HG03457 (cell line): ENCODE measurements around the gene SRSF7.
"Not testable (repeated sequence)": the region's sequence is repeated elsewhere in the genome, so short reads cannot be mapped to it uniquely, and the experiment has no call there.

Experiments used
- ATAC-seq: cut with Tn5 transposase; IDR thresholded peaks from one replicate; pipeline ENCODE4 v1.9.1; 2021; ENCODE audit warnings: moderate number of reproducible peaks; ENCODE audit not compliant: unreplicated experiment

The SRSF7 gene

GRCh38 chr2:38750891-38751595, at the start of gene SRSF7:
SRSF7 (minus strand) TSS chr2:38751361; CDS start chr2:38751256, 105 bp downstream.
- ATAC-seq, result peak; percentile 74

DNA sequence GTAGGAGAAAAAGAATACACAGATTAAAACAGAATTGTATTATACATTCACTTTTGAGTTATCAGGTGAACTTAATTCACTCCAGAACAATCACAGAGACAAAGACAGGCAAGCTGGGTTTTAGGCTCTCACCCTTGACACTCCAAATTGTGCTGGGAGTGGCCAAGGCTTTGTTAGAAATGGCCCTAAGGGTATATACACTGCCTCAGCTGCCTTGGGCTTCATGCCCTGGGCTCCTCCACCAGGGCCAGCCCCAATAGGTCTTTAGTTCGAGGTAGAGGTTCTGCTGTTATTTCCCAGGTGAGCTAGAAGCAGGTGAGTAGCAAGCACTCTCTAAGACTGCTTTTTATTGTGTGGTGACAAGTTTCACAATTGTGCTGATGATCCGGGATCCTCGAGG, 46.8 kb upstream of the SRSF7 start:
- ATAC-seq, result no peak

DNA sequence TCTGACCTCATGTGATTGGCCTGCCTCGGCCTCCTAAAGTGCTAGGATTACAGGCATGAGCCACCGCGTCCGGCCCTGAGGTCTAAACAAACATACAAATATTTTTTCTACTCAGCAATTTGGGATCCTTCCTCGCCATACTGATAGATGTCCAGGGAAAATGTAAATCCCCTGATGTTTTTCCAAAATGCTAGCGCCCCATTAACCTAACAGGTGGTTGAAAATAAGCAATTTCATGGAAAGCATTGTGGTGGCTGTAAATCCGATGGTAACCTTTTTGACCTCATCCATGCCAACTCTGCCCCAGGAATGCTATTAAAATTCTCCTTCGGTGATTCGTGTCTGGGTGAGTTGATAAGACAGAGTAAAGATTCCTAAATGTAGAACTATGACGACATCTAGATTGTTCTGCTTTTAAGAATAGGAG, 46.1 kb upstream of the SRSF7 start:
- ATAC-seq, result no peak

DNA sequence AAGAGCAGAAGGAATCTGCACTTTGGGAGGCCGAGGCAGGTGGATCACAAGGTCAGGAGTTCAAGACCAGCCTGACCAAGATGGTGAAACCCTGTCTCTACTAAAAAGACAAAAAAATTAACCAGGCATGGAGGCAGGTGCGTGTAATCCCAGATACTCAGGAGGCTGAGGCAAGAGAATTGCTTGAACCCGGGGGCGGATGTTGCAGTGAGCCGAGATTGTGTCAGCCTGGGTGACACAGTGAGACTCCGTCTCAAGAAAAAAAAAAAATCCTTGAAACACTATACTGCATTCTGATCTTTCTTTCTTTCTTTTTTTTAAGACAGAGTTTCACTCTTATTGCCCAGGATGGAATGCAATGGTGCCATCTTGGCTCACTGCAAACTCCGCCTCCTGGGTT, 43.9 kb upstream of the SRSF7 start:
- ATAC-seq, result not testable (repeated sequence)

DNA sequence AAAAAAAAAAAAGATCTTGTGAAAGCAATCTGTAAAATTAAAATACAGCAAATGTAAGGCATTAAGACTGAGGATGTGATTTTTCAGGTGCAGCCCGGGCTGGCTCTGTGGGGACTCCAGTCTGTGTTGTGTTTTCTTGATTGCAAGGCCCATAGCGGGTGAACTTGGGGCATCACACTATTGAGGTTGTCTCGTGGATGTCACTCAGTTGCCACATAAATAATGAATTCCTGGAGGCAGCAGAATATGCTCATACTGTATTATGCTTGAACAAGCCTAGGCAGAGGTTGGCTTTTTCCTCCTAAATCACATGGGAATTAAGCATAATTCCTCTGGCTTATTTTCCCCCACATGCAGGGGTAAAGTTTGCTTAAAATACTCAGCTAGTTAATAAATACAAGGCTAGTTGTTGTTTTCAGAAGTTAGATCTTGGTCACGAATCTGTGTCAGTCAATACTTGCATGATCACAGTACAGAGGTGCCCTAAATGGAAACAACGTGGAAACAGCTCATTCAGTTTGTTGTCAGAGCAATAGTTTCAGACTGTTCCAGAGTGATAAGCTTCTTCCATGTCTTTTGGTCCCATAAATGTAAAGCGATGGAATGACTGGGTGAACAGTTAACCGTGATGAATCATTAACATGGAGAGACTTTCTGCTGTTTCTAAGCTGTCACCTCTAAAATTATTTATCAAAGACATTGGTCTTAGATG, 43.2 kb upstream of the SRSF7 start:
- no peak for ATAC-seq

- no peak for ATAC-seq
Measured at GRCh38 chr2:38793511-38793910, 42.4 kb upstream of the SRSF7 start.

DNA sequence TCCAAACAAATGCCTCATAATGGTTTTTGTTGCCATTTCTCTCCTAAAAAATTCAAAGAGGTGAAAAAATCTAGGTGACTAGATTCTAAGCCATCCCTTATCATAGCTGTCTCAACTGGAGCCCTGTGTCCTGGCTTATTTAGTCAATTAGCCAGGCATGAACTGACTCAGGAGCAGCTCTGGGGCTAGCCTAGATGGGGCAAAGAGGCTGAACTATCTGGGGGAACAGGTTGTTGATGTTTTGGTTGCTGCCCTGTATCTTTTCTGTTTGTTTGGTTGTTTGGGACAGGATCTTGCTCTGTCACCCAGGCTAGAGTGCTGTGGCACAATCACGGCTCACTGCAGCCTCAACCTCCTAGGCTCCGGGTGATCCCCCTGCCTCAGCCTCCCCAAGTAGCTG, 41.6 kb upstream of the SRSF7 start:
- ATAC-seq, result no peak

GRCh38 chr2:38792321-38792720, 41.2 kb upstream of the SRSF7 start:
- not testable (repeated sequence) for ATAC-seq

DNA sequence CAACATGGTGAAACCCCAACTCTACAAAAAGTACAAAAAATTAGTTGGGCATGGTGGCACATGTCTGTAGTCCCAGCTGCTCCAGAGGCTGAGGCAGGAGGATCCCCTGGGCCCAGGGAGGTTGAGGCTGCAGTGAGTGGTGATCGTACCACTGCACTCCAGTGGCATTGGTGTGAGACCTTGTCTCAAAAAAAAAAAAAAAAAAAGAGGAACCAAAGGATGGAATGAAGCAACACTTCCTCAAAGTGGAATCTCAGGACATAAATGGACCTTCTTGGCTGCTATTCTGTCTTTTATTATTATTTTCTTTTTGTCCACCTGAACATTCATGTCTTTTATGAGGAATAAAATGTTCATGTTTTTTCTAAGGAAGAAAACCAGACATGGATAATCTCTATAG, 40.6 kb upstream of the SRSF7 start:
- ATAC-seq, result no peak

GRCh38 chr2:38789691-38790090, 38.5 kb upstream of the SRSF7 start:
- no peak for ATAC-seq

DNA sequence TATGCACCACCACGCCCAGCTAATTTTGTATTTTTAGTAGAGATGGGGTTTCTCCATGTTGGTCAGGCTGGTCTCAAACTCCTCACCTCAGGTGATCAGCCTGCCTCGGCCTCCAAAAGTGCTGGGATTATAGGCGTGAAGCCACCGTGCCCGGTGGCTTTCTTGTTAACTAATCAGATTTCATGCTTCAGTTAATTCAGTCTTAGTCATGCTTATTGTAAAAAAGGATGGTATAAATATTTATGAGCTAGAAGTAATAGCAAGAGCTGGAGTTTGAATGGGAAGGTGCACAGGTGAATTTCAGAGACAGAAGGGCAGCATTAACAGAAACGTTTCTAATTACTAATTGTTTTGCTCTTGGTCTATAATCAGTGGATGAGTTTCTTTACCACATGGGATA, 37.1 kb upstream of the SRSF7 start:
- ATAC-seq, result no peak

- ATAC-seq, result no peak
Measured at GRCh38 chr2:38783586-38783985, 32.4 kb upstream of the SRSF7 start.

DNA sequence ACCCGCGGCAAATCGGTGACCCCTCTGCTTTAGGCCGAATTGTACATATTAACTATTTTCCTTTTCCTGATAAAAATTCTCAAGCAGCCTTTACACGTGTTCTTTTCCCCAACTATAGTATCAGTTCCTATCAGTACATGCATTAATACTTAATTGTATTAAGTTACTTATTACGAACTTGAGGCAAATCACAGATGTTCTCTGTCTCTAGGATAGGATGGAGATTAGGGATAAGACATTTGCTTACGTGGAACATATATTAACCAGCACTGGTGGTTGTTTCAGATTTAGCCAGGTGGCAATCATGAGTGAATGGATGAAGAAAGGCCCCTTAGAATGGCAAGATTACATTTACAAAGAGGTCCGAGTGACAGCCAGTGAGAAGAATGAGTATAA, 27.5 kb upstream of the SRSF7 start:
- no peak for ATAC-seq

DNA sequence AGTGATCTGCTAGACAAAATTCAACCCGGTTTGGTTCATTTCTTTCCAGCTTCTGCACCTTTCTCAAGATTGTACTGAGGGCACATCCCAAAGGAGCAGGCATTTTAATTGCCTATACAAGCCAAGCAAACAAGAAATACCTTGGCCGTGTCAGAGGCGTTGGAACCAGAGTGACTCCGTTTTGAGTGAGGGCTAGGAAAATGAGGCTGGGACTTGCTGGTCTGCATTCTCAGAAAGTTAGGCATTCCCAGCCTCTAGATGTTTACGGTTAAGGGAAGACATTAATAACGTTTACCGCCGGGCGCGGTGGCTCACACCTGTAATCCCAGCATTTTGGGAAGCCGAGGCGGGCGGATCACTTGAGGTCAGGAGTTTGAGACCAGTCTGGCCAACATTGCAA, 25.4 kb upstream of the SRSF7 start:
- ATAC-seq, result no peak

DNA sequence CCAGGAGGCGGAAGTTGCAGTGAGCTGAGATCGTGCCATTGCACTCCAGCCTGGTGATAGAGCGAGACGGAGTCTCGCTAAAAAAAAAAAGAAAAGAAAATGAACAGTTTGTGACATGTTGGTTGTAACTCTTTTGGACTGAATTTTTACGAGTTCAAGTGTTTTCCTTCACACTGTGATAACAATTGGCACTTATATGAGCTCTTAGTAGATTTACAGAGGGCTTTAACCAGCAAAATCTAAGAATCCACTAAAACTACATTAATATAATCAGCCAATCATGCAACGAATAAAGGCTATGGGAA, 24.7 kb upstream of the SRSF7 start:
- no peak for ATAC-seq

- ATAC-seq, result no peak
Measured at GRCh38 chr2:38775097-38775920, 24.1 kb upstream of the SRSF7 start.

- ATAC-seq, result no peak
Measured at GRCh38 chr2:38771632-38772031, 20.5 kb upstream of the SRSF7 start.

DNA sequence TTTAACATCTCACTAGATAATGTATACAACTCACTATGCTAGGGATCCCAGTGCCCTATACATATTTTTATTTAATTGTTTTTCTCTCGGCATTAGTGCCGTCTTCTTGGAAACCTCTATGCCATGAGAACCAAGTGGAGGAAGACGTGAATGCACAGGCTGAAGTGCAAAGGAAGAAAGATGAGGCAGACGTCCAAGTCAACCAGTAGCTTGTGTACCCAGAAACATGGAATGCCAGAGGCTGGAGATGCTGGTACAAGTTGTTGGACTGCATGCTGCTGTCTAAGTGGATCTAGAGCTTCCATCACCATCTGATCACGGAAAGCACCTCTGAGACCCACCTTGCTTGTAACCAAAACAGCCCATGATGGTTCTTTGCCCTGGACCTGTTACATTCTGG, 14.4 kb upstream of the SRSF7 start:
- no peak for ATAC-seq

GRCh38 chr2:38765149-38765548, 14.0 kb upstream of the SRSF7 start:
- ATAC-seq, result no peak

DNA sequence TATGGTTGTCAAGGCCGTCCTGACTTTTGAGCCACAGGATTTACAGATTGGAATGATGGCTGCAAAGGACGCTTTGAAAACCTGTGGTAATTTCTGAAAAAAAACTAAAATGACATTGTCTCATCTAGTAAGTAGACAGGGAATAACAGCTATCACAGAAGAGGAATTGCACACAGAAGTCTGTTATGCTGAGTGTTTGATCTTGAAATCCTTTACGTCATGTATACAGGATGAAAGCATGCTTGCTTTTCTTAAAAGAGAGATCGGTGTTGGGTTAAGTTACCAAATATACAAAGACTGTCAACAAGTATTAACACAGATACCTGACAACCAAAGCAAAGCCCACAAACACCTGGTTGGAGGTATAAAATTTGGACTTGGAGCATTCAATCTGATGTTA, 12.6 kb upstream of the SRSF7 start:
- no peak for ATAC-seq

GRCh38 chr2:38763228-38763627, 12.1 kb upstream of the SRSF7 start:
- ATAC-seq, result no peak

- not testable (repeated sequence) for ATAC-seq
Measured at GRCh38 chr2:38755891-38756290, 4.7 kb upstream of the SRSF7 start.
